ENCODE data around the gene ALDH1L2.

Gene ALDH1L2

DNA sequence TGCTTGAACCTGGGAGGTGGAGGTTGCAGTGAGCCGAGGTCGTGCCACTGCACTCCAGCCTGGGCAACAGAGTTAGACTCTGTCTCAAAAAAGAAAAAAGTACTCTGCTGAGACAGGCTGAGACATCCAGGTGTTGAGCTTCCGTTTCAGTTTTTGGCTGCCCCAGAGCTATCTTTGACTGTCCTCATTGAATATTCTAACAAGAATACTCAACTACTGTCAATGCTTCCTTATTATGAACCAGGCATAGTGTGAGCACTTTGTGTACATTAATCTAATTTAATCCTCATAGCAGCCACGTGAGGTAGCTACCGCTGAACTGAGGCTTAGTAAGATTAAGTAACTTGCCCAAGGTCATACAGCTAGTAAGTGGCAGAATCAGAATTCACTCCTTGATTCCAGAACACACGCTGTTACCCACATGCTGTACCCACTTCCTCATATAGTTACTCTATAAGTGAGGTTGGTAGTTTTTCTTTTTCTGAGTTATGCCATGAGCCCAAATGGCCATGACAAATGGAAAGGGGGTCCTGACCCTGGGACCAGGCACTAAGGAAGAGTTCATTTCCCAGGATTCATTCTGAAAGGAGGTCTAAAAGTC, 11.3 kb downstream of the ALDH1L2 start:
- DNase-seq (ENCODE audit: insufficient read length, low spot score) = no peak
- TF ChIP-seq, protein P1, sequence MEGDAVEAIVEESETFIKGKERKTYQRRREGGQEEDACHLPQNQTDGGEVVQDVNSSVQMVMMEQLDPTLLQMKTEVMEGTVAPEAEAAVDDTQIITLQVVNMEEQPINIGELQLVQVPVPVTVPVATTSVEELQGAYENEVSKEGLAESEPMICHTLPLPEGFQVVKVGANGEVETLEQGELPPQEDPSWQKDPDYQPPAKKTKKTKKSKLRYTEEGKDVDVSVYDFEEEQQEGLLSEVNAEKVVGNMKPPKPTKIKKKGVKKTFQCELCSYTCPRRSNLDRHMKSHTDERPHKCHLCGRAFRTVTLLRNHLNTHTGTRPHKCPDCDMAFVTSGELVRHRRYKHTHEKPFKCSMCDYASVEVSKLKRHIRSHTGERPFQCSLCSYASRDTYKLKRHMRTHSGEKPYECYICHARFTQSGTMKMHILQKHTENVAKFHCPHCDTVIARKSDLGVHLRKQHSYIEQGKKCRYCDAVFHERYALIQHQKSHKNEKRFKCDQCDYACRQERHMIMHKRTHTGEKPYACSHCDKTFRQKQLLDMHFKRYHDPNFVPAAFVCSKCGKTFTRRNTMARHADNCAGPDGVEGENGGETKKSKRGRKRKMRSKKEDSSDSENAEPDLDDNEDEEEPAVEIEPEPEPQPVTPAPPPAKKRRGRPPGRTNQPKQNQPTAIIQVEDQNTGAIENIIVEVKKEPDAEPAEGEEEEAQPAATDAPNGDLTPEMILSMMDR (IDR thresholded peaks at IDR 0.05; ENCODE audit: insufficient read depth, missing control alignments) = no peak
- peak; percentile 44 for FAIRE-seq

- FAIRE-seq = no peak
- TF ChIP-seq, protein P1 (IDR thresholded peaks at IDR 0.05; ENCODE audit: insufficient read depth, missing control alignments) = no peak
- DNase-seq (ENCODE audit: insufficient read length, low spot score) = no peak
These were observed 12.3 kb downstream of the ALDH1L2 start for GRCh38 chr12:105071981-105072380.

GRCh38 chr12:105069936-105070702, 14.1 kb downstream of the ALDH1L2 start:
- FAIRE-seq = no peak
- TF ChIP-seq, protein P1 (IDR thresholded peaks at IDR 0.05; ENCODE audit: insufficient read depth, missing control alignments) = no peak

GRCh38 chr12:105067511-105068031, 16.7 kb downstream of the ALDH1L2 start:
- TF ChIP-seq, protein P1 (IDR thresholded peaks at IDR 0.05; ENCODE audit: insufficient read depth, missing control alignments) = no peak
- DNase-seq (ENCODE audit: insufficient read length, low spot score) (no peak), FAIRE-seq (no peak)

More at GRCh38 chr12:105069936-105070702, 14.1 kb downstream of the ALDH1L2 start:
- DNase-seq (ENCODE audit: insufficient read length, low spot score) = no peak

DNA sequence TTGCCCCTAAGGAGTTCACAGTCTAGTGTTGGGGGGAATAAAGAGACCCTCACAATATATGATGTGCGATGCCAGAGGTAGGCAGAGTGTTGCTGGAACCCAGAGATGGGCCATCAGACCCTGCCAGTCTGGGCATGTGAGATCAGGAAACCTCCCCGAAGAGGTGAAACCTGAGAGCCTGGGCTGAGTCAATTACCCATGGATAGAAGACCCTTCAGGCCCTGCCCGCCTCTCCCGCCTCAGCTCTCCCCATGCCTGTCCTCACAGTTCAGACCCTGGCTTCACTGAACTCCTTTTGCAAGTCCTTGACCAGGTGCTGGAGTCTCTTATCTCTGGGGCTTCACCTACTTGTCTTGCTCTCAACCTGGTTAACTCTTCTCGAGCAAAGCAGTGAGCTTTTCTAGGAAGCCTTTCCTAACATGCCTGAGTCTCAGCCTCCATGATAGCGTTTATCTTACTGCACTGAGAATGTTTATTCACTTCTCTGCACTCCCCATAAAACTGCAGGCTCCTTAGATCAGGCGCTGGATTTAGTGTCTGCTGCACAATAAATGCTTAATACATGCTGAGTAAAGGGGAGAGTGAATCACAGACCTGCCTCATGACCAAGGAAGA, 19.6 kb downstream of the ALDH1L2 start:
- TF ChIP-seq, protein P1 (IDR thresholded peaks at IDR 0.05; ENCODE audit: insufficient read depth, missing control alignments) = no peak
- no peak for FAIRE-seq
- DNase-seq (ENCODE audit: insufficient read length, low spot score) = no peak

DNA sequence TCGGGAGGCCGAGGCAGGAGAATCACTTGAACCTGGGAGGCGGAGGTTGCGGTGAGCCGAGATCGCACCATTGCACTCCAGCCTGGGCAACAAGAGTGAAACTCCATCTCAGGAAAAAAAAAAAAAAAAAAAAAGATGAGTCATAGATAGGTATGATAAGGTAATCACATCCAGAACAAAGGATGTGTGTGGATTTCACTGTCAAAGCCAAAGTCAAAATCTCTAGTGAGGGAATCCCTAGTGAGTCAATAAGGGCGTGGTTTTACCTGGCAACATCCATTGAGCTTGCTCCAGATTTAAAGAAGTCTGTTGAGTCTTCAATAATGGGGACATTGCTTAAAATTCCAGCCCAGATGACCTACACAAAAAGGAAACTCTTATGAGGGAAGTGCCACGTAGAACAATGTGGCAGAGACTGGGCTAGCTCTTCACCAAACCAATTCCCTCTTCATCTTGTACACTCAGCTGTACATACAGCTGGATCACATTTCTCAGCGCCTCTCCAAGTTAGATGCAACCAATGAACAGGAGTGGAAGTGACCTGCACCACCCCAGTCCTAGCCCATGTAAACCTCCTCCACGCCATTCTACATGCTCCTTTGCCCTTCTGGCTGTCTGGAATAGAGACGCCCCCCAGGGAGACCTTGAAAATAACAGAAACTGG, 23.4 kb downstream of the ALDH1L2 start:
- no peak for FAIRE-seq
- DNase-seq (ENCODE audit: insufficient read length, low spot score) = no peak

More for the DNA sequence above, 23.4 kb downstream of the ALDH1L2 start:
- TF ChIP-seq, protein P1 (IDR thresholded peaks at IDR 0.05; ENCODE audit: insufficient read depth, missing control alignments) = no peak

Data from D721Med (cell line).